GM18951 (cell line): Measurements from ENCODE around the gene MC1R.

Source experiments
- POLR2A ChIP-seq: IDR thresholded peaks from 4 replicates; pipeline ENCODE4 v1.6.1; 2011; ENCODE audit warnings: mild to moderate bottlenecking; ENCODE audit not compliant: insufficient read length, insufficient read depth; ENCODE audit errors: extremely low read depth
- in situ Hi-C: fragments of 300-500 bp; cut with MboI; formaldehyde crosslinking; loops from one replicate; pipeline ENCODE4 v1.12.0; 2022; ENCODE audit warnings: low sequenced_read_pairs, mixed read lengths, inconsistent platforms; ENCODE audit not compliant: unreplicated experiment

The MC1R gene

GRCh38 chr16:89890200-89890599 lies 28.5 kb upstream of the MC1R start:
- in situ Hi-C loops = no loop called here
- TF ChIP-seq POLR2A = no peak

- in situ Hi-C loops = no loop called here
- no peak for TF ChIP-seq POLR2A
These were observed 27.6 kb upstream of the MC1R start for GRCh38 chr16:89890886-89891657.

DNA sequence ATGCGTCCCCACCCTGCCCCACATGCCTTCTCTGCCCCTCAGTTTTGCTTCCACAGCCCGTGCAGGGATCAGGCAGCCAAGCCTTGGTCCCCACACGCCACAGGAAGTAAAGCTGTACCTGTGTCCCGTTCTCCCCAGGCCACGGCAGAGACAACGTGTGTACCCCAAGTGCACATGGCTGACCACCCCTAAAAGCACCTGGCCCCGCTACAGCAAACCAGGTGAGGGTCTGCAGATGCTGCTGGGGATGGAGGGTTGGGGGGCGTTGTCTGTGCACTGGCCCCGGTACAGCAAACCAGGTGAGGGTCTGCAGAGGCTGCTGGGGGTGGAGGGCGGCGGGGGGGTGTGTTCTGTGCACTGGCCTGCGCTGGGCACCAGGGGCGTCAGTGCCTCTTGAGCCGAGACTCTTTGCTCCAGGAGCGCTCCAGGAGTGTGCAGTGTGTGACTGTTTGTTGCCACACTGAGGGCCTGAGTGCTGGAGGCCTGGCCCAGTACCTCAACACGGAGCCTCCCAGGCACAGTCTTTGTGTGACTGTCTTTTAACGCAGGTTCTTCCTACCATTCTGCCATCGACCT lies 26.5 kb upstream of the MC1R start:
- in situ Hi-C loops = no loop called here

DNA sequence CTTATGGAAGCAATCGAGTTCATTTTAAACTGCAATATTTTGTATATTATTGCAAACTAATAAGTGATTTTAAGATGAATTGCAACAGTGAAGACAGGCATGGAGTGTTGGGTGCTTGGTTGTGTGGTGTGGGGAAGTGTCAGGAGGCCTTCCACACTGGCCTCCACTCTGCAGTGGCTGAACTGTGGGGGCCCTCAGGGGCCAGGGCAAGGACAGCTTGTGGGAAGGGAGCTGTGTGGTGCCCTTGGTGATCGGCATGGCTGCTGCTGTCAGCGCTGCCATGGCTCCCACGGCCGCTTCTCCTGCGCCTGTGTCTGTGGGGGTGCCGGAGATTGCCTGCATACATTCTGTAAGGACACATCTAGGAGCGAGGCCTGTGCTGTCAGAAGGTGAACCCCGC lies 26.0 kb upstream of the MC1R start:
- TF ChIP-seq POLR2A = no peak
- in situ Hi-C loops = no loop called here

More for the DNA sequence above, 26.5 kb upstream of the MC1R start:
- no peak for TF ChIP-seq POLR2A

- TF ChIP-seq POLR2A = no peak
- in situ Hi-C loops = no loop called here
These were observed 24.8 kb upstream of the MC1R start for GRCh38 chr16:89893642-89894548.

GRCh38 chr16:89895482-89896250 lies 23.0 kb upstream of the MC1R start:
- TF ChIP-seq POLR2A = no peak
- in situ Hi-C loops = no loop called here

DNA sequence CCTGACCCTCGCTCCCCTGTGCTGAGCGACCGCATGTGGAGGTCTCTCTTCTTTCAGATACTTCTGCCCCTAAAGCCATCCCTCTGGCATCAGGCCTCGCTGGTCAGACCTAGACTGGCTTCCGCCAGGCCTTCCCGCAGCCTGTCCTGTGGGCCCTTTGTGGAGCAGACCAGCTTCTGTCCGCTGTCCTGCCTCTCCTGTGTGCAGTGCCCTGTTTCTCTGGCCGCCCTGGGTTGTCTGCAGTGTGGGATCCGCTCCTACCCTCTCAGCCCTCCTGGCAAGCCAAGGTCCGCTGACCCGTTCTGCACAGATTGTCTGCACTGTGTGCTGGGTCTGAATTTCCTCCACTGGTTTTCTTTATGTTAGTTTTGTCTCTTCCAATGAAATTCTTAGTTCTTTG lies 21.5 kb upstream of the MC1R start:
- TF ChIP-seq POLR2A = no peak
- in situ Hi-C loops = no loop called here

- in situ Hi-C loops = no loop called here
- no peak for TF ChIP-seq POLR2A
These were observed 20.3 kb upstream of the MC1R start for GRCh38 chr16:89898201-89898967.

DNA sequence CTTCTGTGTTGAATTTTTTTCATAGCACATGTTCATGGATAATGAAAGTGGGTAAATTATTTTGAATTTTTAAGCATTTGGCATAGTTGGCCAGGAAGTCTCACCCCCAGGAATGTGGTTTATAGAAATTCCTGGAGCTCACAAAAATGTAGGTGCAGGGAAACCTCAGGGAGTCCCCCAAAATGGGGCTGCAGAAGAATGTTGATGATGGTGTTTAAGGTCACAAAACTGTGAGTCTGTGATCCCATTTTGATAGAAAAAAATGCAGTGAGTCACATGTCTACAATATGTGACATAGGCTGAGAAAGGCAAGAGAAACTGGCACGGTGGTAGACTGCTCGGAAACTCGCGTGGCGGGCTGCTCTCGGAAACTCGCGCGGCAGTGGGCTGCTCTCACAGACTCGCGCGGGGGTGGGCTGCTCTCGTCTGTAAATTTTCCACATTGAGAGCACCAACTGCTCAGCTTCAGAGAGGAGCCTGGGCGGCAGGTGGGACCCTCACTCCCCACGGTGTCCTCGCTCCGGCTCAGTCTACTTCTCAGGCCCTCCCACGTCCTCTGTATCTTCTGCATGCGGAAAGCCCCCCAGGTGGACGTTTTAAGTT lies 18.7 kb upstream of the MC1R start:
- in situ Hi-C loops = no loop called here

GRCh38 chr16:89900885-89901284 lies 17.8 kb upstream of the MC1R start:
- in situ Hi-C loops = no loop called here
- no peak for TF ChIP-seq POLR2A

More for the DNA sequence above, 18.7 kb upstream of the MC1R start:
- TF ChIP-seq POLR2A = no peak

- in situ Hi-C loops = no loop called here
- TF ChIP-seq POLR2A = no peak
These were observed 15.7 kb upstream of the MC1R start for GRCh38 chr16:89902980-89903379.
